HEK293T (cell line): ENCODE results near the gene DDOST.

Experiments used
- CTCF ChIA-PET: fragments of 350-600 bp; formaldehyde crosslinking; extraction: SDS; loops from one replicate; lab custom pipeline; 2021; ENCODE audit warnings: antibody characterized with exemption, inconsistent platforms; lab: Yijun Ruan, JAX
- POLR2A ChIA-PET: fragments of 350-600 bp; formaldehyde crosslinking; extraction: SDS; loops from one replicate; lab custom pipeline; 2020; ENCODE audit warnings: antibody characterized with exemption, inconsistent platforms; lab: Yijun Ruan, JAX
- DNase-seq: peaks from one replicate; pipeline ENCODE4 v3.0.0; 2012; ENCODE audit warnings: mixed read lengths; ENCODE audit errors: extremely low spot score
- ARNT ChIP-seq: fragments of 450-650 bp; IDR thresholded peaks from 2 replicates; pipeline ENCODE4 v1.6.1; 2017; ENCODE audit warnings: mild to moderate bottlenecking
- BHLHE40 ChIP-seq: fragments of 450-650 bp; IDR thresholded peaks from 2 replicates; pipeline ENCODE4 v1.6.1; 2016; ENCODE audit warnings: mild to moderate bottlenecking, moderate library complexity, borderline replicate concordance
- CTBP1 ChIP-seq: fragments of 450-650 bp; IDR thresholded peaks from 2 replicates; pipeline ENCODE4 v1.6.1; 2016; ENCODE audit warnings: borderline replicate concordance
- ELF4 ChIP-seq: fragments of 450-650 bp; IDR thresholded peaks from 2 replicates; pipeline ENCODE4 v1.6.1; 2017; ENCODE audit warnings: antibody characterized with exemption
- FOXA1 ChIP-seq: fragments of 450-650 bp; IDR thresholded peaks from 2 replicates; pipeline ENCODE4 v1.6.1; 2016; ENCODE audit warnings: mild to moderate bottlenecking
- FOXK2 ChIP-seq: fragments of 450-650 bp; IDR thresholded peaks from 2 replicates; pipeline ENCODE4 v1.6.1; 2016; ENCODE audit warnings: mild to moderate bottlenecking
- FOXM1 ChIP-seq: fragments of 450-650 bp; IDR thresholded peaks from 2 replicates; pipeline ENCODE4 v1.6.1; 2017; ENCODE audit warnings: mild to moderate bottlenecking, borderline replicate concordance
- HDGF ChIP-seq: fragments of 450-650 bp; IDR thresholded peaks from 2 replicates; pipeline ENCODE4 v1.6.1; 2017; ENCODE audit warnings: antibody characterized with exemption, borderline replicate concordance
- L3MBTL2 ChIP-seq: fragments of 450-650 bp; conservative IDR thresholded peaks from 2 replicates; pipeline ENCODE4 v1.6.1; 2016; ENCODE audit warnings: mild to moderate bottlenecking
- LEF1 ChIP-seq: fragments of 450-650 bp; IDR thresholded peaks from 2 replicates; pipeline ENCODE4 v1.6.1; 2017; ENCODE audit warnings: mild to moderate bottlenecking, borderline replicate concordance
- NFRKB ChIP-seq: fragments of 450-650 bp; IDR thresholded peaks from 2 replicates; pipeline ENCODE4 v1.6.1; 2016; ENCODE audit warnings: mild to moderate bottlenecking, moderate library complexity
- PKNOX1 ChIP-seq: fragments of 450-650 bp; IDR thresholded peaks from 2 replicates; pipeline ENCODE4 v1.6.1; 2016
- SP1 ChIP-seq: fragments of 450-650 bp; IDR thresholded peaks from 2 replicates; pipeline ENCODE4 v1.6.1; 2017
- SUZ12 ChIP-seq: fragments of 450-650 bp; IDR thresholded peaks from 2 replicates; pipeline ENCODE4 v1.6.1; 2016; ENCODE audit warnings: mild to moderate bottlenecking
- TARDBP ChIP-seq: fragments of 450-650 bp; IDR thresholded peaks from 2 replicates; pipeline ENCODE4 v1.6.1; 2016
- ZNF384 ChIP-seq: fragments of 450-650 bp; IDR thresholded peaks from 2 replicates; pipeline ENCODE4 v1.6.1; 2016

DDOST gene

DNA sequence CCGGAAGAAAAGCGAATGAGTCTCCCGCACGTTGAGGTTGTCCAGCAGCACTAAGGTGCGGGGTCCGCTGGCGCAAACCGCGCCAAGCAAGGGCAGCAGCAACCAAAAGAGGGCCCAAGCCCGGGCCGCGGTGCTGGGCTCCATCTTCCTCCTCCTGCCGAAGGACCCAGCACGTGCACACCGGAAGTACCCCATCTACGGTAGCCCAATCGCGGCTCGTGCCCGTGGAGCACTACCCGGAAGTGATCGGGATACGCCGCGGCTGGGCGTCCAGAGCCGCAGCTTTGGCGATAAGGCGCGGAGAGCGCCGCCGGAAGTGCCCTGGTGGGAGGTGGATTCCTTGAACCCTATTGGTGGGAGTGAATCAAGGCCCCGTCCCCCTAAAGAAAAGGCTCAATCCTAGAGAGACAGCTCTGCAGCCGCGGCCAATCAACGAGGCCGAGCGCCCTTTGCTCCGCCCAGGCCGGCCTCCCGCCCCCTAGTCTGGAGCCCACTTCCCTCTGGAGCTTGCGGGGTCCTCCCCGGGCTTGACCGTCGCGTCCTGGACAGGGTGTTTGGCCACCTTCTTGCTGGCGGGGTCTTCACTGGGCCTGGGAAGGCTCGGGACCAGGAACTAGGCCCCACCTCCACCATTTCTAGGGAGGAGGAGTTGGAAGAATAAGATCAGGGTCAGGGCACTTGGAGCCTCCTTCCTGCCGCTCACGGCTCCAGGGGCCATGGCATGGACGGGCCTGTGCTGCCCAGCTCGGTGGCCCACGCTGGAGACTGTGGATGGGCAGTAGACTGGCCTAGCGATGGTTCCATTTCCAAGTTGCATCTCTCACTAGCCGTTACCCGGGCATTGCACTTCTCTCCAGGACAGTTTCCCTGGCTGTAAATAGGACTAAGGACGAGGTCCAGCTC, at the start of gene DDOST:
Gene DDOST, minus strand, starts transcription at position 163 of the 903 bp plus-strand sequence. Its CDS starts 19 bp downstream, at position 144.
- ChIA-PET POLR2A (interaction anchor here (0.6 to 2.1 kb wide), 27 partner anchors 9 to 174 kb away, joined by 3 to 18 read pairs (median 5); partner anchors contain the start of genes CDA and MUL1), CTCF (interaction anchor here (0.5 to 1.4 kb wide), 4 partner anchors 27 to 525 kb away, joined by 3 to 6 read pairs (median 3); no protein-coding TSS in a partner anchor)
- peak; percentile 96 for DNase-seq
- TF ChIP-seq SP1 (no peak), L3MBTL2 (0 out of 2 replicates have a peak, but pooled peaks have one; percentile 12), ELF4 (peak; percentile 84)

GRCh38 chr1:20710469-20711284, 49.5 kb upstream of the DDOST start:
- TF ChIP-seq FOXK2 (no peak), FOXM1 (no peak), L3MBTL2 (no peak), ARNT (no peak), ZNF384 (no peak), BHLHE40 (no peak), HDGF (no peak)
- DNase-seq, result no peak
- POLR2A ChIA-PET, result no interaction called here
- CTCF ChIA-PET, result no interaction called here

DNA sequence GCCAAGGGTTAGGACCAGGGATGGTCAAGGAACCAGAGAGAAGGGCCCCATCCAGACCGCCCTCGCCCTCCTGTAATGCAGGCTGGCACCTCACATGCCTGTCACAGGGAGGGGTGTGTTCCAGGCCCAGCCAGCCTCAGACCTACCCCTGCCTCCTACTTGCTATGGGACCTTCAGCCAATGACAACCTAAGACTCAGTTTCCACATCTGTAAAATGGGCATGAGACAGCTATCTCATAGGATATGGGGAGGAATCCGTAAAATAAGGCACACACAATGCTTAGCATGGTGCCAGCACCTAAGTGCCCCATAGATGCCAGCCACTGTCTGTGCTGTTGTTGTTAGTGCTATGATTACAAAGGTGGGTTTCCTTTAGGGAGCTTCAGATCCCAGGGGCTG, 48.7 kb upstream of the DDOST start:
- ChIA-PET CTCF (no interaction called here), POLR2A (no interaction called here)

DNA sequence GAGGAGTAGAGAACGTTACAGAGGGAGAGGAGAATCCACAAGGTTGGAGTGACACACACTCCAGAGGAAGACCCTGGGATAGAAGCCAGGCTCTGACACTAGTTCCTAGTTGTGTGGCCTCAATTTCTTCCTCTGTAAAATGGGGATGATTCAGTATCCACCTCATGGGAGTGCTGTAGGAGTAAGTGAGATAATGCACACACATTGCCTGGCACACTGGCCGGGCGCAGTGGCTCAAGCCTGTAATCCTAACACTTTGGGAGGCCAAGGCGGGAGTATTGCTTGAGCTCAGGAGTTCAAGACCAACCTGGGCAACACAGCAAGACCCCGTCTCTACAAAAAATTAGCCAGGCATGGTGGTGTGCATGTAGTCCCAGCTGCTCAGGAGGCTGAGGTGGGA, 47.7 kb upstream of the DDOST start:
- ChIA-PET POLR2A (no interaction called here), CTCF (interaction anchor here (1.1 kb wide), 1 partner anchor 12 kb away, joined by 5 read pairs; no protein-coding TSS in a partner anchor)
- TF ChIP-seq NFRKB (no peak), SP1 (no peak), ELF4 (no peak), BHLHE40 (no peak), PKNOX1 (no peak), HDGF (no peak), CTBP1 (no peak), FOXK2 (no peak), TARDBP (no peak), FOXA1 (no peak), ARNT (no peak), SUZ12 (no peak), LEF1 (no peak)
- DNase-seq, result no peak

More for the DNA sequence above, 48.7 kb upstream of the DDOST start:
- TF ChIP-seq SP1 (no peak), BHLHE40 (no peak), PKNOX1 (no peak), FOXA1 (no peak), CTBP1 (no peak)
- DNase-seq, result no peak

DNA sequence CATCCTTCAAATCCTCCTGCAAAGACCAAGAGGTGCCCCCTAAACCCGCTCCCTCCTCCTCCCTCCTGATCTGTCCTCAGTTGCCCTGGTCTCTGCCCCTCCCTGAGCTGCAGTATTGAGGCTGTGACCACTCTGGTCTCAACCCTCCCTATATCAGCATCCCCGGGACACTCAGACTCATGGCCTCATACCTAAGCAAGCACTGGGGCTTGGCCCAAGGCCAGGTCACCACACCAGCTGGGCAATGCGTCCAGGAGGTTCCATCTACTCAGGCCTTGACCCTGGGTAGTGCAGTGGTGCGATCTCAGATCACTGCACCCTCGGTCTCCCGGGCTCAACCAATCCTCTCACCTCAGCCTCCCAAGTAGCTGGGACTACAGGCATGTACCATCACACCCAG, 46.9 kb upstream of the DDOST start:
- no peak for DNase-seq
- CTCF ChIA-PET, result interaction anchor here (0.6 to 1.1 kb wide), 2 partner anchors 11 to 492 kb away, joined by 3 to 5 read pairs; no protein-coding TSS in a partner anchor
- POLR2A ChIA-PET, result interaction anchor here (1.0 kb wide), 1 partner anchor 78 kb away, joined by 3 read pairs; no protein-coding TSS in a partner anchor
- TF ChIP-seq ELF4 (no peak), FOXA1 (no peak), ZNF384 (no peak), NFRKB (no peak)

DNA sequence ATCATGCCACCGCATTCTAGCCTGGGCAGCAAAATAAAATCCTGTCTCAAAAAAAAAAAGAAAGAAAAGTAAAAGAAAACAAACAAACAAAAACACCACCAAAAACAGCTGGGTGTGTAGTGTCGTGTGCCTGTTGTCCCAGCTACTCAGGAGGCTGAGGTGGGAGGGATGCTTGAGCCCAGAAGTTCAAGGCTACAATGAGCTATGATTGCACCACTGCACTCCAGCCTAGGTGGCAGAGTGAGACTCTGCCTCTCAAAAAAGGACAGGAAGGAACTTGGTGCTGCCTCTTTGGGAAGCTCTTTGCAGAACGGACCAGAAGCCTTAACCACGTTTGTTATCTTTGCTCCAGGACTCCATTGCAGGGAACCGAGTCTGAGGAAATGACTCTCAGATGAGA, 45.7 kb upstream of the DDOST start:
- CTCF ChIA-PET, result interaction anchor here (0.6 to 2.7 kb wide), 2 partner anchors 10 to 61 kb away, joined by 3 to 11 read pairs; no protein-coding TSS in a partner anchor
- DNase-seq, result no peak
- TF ChIP-seq FOXA1 (no peak), ZNF384 (no peak), HDGF (no peak)
- POLR2A ChIA-PET, result interaction anchor here (0.9 kb wide), 1 partner anchor 11 kb away, joined by 3 read pairs; the partner anchor contains the start of gene KIF17

DNA sequence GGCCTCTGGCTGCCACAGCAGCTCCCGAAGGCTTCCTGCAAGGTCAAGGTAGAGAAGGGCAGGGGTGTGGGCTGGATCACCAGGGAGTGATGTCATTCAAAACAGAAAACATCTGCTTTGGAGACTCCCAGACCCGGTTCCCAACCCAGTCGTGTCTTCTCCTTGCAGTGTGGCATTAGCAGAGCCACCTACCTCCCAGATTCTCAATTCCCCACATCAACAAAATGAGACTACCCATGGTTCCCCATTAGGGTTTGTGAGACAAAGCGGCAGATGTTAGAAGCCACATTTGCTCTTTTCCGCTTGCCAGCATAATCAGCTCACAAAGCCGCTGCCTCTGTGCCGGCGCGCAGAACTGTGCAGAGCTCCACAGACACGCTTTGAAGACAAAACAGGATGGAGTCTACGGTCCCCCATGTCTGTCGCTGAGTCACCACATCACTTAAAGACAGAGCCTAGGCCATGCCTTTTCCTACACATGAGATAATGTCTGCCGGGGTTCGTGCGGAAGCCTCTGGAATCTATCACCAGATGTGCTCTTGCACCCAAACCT, 44.1 kb upstream of the DDOST start:
- TF ChIP-seq BHLHE40, result no peak
- no peak for TF ChIP-seq FOXM1
- TF ChIP-seq ZNF384, result no peak
- TF ChIP-seq NFRKB, result no peak
- TF ChIP-seq CTBP1, result no peak
- no peak for TF ChIP-seq ARNT
- no peak for TF ChIP-seq PKNOX1
- TF ChIP-seq HDGF, result no peak
- no peak for DNase-seq
- ChIA-PET CTCF (interaction anchor here (2.7 kb wide), 1 partner anchor 8 kb away, joined by 11 read pairs; no protein-coding TSS in a partner anchor), POLR2A (no interaction called here)
